ENCODE data around the gene SESN2. TPM values are rescaled to one million over a fixed set of nuclear protein-coding genes. Genes with fewer than 3 reads are reported as not detected.

SESN2 gene
- total and polyA plus RNA-seq, 10 of the 15 experiments (the other 5 are each of a cell fraction or from before 2014, with no cell fraction given): 1.5 to 40.9 (median 17.8) TPM

DNA sequence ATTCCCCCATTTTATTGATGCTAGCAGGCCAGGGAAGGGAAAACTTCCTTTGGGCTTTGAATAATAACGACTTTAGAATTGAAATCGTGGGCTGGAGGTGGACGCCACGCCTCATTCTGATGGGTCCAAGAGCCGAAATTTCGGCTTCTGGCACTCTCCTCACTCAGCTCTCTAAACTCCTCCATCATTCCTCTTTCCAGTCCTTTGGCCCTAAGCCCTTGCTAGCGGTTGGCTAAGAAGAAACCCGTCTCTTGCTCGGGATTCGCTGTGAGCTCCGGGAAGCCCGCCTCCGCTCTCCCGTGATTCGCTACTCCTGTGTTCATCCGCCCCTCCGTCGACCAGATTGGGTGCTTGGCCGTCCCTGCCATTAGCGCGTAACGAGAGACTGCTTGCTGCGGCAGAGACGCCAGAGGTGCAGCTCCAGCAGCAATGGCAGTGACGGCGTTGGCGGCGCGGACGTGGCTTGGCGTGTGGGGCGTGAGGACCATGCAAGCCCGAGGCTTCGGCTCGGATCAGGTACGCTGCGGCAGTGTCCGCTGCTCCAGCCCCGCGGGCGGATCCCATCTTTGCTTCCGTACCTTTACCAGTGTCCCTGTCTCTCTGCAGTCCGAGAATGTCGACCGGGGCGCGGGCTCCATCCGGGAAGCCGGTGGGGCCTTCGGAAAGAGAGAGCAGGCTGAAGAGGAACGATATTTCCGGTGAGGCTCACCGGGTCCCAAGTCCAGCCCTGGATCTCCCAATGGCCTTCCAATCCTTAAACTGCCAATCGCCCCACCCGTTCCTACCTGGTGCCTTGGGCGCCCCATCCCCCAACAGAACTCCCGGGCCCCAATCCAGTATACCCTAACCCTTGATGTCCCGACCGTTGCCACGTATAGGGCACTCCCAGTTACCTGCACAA, 23.3 kb upstream of the SESN2 start, which contains the start of gene ATP5IF1 (continued):
- TF ChIP-seq, protein P1, sequence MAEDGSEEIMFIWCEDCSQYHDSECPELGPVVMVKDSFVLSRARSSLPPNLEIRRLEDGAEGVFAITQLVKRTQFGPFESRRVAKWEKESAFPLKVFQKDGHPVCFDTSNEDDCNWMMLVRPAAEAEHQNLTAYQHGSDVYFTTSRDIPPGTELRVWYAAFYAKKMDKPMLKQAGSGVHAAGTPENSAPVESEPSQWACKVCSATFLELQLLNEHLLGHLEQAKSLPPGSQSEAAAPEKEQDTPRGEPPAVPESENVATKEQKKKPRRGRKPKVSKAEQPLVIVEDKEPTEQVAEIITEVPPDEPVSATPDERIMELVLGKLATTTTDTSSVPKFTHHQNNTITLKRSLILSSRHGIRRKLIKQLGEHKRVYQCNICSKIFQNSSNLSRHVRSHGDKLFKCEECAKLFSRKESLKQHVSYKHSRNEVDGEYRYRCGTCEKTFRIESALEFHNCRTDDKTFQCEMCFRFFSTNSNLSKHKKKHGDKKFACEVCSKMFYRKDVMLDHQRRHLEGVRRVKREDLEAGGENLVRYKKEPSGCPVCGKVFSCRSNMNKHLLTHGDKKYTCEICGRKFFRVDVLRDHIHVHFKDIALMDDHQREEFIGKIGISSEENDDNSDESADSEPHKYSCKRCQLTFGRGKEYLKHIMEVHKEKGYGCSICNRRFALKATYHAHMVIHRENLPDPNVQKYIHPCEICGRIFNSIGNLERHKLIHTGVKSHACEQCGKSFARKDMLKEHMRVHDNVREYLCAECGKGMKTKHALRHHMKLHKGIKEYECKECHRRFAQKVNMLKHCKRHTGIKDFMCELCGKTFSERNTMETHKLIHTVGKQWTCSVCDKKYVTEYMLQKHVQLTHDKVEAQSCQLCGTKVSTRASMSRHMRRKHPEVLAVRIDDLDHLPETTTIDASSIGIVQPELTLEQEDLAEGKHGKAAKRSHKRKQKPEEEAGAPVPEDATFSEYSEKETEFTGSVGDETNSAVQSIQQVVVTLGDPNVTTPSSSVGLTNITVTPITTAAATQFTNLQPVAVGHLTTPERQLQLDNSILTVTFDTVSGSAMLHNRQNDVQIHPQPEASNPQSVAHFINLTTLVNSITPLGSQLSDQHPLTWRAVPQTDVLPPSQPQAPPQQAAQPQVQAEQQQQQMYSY (CRISPR knock-in tag; IDR thresholded peaks at IDR 0.05): no peak
- TF ChIP-seq, protein P2, sequence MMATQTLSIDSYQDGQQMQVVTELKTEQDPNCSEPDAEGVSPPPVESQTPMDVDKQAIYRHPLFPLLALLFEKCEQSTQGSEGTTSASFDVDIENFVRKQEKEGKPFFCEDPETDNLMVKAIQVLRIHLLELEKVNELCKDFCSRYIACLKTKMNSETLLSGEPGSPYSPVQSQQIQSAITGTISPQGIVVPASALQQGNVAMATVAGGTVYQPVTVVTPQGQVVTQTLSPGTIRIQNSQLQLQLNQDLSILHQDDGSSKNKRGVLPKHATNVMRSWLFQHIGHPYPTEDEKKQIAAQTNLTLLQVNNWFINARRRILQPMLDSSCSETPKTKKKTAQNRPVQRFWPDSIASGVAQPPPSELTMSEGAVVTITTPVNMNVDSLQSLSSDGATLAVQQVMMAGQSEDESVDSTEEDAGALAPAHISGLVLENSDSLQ (IDR thresholded peaks at IDR 0.05): peak; percentile 93
- peak; percentile 80 for TF ChIP-seq CREB1 (IDR thresholded peaks at IDR 0.05; ENCODE audit: low read depth)
- TF ChIP-seq RELA (IDR thresholded peaks at IDR 0.05; ENCODE audit: borderline replicate concordance, partially characterized antibody): peak; percentile 37
- TF ChIP-seq TCF7 (IDR thresholded peaks at IDR 0.05; ENCODE audit: borderline replicate concordance): no peak
- TF ChIP-seq, protein P3, sequence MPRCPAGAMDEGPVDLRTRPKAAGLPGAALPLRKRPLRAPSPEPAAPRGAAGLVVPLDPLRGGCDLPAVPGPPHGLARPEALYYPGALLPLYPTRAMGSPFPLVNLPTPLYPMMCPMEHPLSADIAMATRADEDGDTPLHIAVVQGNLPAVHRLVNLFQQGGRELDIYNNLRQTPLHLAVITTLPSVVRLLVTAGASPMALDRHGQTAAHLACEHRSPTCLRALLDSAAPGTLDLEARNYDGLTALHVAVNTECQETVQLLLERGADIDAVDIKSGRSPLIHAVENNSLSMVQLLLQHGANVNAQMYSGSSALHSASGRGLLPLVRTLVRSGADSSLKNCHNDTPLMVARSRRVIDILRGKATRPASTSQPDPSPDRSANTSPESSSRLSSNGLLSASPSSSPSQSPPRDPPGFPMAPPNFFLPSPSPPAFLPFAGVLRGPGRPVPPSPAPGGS (IDR thresholded peaks at IDR 0.05; ENCODE audit: borderline replicate concordance, insufficient read depth, low read depth, low read length, poor library complexity, severe bottlenecking): peak; percentile 43
- peak; percentile 73 for TF ChIP-seq CREM (IDR thresholded peaks at IDR 0.05; ENCODE audit: low read depth)
- TF ChIP-seq MEF2B (IDR thresholded peaks at IDR 0.05; ENCODE audit: partially characterized antibody, poor library complexity, severe bottlenecking): no peak
- no peak for TF ChIP-seq CHD1 (IDR thresholded peaks at IDR 0.05; ENCODE audit: low read depth, low read length)
- no peak for TF ChIP-seq ZBED1 (IDR thresholded peaks at IDR 0.05; ENCODE audit: borderline replicate concordance)
- peak; percentile 91 for TF ChIP-seq POLR2AphosphoS2 (IDR thresholded peaks at IDR 0.05; ENCODE audit: low read depth, low read length)
- 0 out of 4 replicates have a peak, but pooled peaks of 1 of the 2 experiments have one; percentile 50 for TF ChIP-seq IKZF2 (IDR thresholded peaks at IDR 0.05)
- peak; percentile 25; the same call in 1 of the 2 replicates for TF ChIP-seq HCFC1 (IDR thresholded peaks at IDR 0.05; ENCODE audit: low read length)
- TF ChIP-seq CHD2 (IDR thresholded peaks at IDR 0.05; ENCODE audit: borderline replicate concordance, low read depth, low read length): peak; percentile 94
- TF ChIP-seq ZNF384 (IDR thresholded peaks at IDR 0.05; ENCODE audit: borderline replicate concordance, low read depth, low read length): no peak
- TF ChIP-seq PAX5 (IDR thresholded peaks at IDR 0.05; ENCODE audit: borderline replicate concordance, low read depth, low read length): peak; percentile 51; the same call in 1 of the 2 replicates
- 0 out of 2 replicates have a peak, but pooled peaks have one; percentile 16 for TF ChIP-seq RCOR1 (conservative IDR thresholded peaks at IDR 0.05; ENCODE audit: low read depth, low read length)
- TF ChIP-seq, protein P4, sequence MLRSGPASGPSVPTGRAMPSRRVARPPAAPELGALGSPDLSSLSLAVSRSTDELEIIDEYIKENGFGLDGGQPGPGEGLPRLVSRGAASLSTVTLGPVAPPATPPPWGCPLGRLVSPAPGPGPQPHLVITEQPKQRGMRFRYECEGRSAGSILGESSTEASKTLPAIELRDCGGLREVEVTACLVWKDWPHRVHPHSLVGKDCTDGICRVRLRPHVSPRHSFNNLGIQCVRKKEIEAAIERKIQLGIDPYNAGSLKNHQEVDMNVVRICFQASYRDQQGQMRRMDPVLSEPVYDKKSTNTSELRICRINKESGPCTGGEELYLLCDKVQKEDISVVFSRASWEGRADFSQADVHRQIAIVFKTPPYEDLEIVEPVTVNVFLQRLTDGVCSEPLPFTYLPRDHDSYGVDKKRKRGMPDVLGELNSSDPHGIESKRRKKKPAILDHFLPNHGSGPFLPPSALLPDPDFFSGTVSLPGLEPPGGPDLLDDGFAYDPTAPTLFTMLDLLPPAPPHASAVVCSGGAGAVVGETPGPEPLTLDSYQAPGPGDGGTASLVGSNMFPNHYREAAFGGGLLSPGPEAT (IDR thresholded peaks at IDR 0.05; ENCODE audit: low read depth): peak; percentile 92
- TF ChIP-seq IKZF1 (conservative IDR thresholded peaks at IDR 0.05): peak; percentile 58
- peak; percentile 20; the same call in 1 of the 2 replicates for TF ChIP-seq RUNX3 (IDR thresholded peaks at IDR 0.05; ENCODE audit: low read length)
- peak; percentile 20; the same call in 1 of the 2 replicates for TF ChIP-seq TARDBP (IDR thresholded peaks at IDR 0.05; ENCODE audit: borderline replicate concordance)
- peak; percentile 85; the same call in 1 of the 2 replicates for TF ChIP-seq PML (IDR thresholded peaks at IDR 0.05; ENCODE audit: low read length)
- TF ChIP-seq FOS (IDR thresholded peaks at IDR 0.05; ENCODE audit: borderline replicate concordance, extremely low read depth, insufficient read length): peak; percentile 95

All from GM12878 (cell line).